Spleen (tissue), 11 donors: ENCODE results near the gene ITGAE. TPM values are rescaled to one million over a fixed set of nuclear protein-coding genes. Genes with fewer than 3 reads are reported as not detected.

Source experiments
- DNase-seq: peaks from one replicate; pipeline ENCODE4 v3.0.0-alpha.2; 2020
- H3K27ac ChIP-seq, 8 donors: fragments of 200-600 bp; sonication (generic) in 7 of 8; 1 replicate in 4 of 8; 2 replicates in 4 of 8; pipeline versions ENCODE4 v1.5.0 to v1.8.0; 2016 to 2021; ENCODE audit warnings: inconsistent platforms in 4 of 8, mild to moderate bottlenecking in 4 of 8, moderate library complexity in 1 of 8
- H3K27me3 ChIP-seq, 7 donors: fragments of 200-600 bp; sonication (generic) in 6 of 7; replicated peaks in 1 of 7; 1 replicate in 4 of 7; 2 replicates in 3 of 7; pipeline versions ENCODE4 v1.5.0 to v1.8.0; 2016 to 2021; ENCODE audit warnings: inconsistent platforms in 3 of 7, mild to moderate bottlenecking in 1 of 7
- H3K36me3 ChIP-seq, 6 donors: fragments of 200-600 bp; sonication (generic) in 5 of 6; 1 replicate in 4 of 6; 2 replicates in 2 of 6; pipeline versions ENCODE4 v1.5.0 to v1.8.0; 2016 to 2021; ENCODE audit warnings: inconsistent platforms in 2 of 6
- H3K4me1 ChIP-seq, 6 donors: fragments of 200-600 bp; sonication (generic) in 5 of 6; 1 replicate in 3 of 6; 2 replicates in 3 of 6; pipeline versions ENCODE4 v1.5.0 to v1.8.0; 2016 to 2021; ENCODE audit warnings: inconsistent platforms in 3 of 6
- H3K4me3 ChIP-seq, 8 donors: fragments of 200-600 bp; sonication (generic) in 7 of 8; 1 replicate in 4 of 8; 2 replicates in 4 of 8; pipeline versions ENCODE4 v1.5.0 to v1.8.0; 2016 to 2021; ENCODE audit warnings: inconsistent platforms in 4 of 8, mild to moderate bottlenecking in 4 of 8, moderate library complexity in 2 of 8
- H3K9me3 ChIP-seq, 8 donors: fragments of 200-600 bp; sonication (generic) in 7 of 8; 1 replicate in 4 of 8; 2 replicates in 4 of 8; pipeline versions ENCODE4 v1.5.0 to v1.8.0; 2016 to 2021; ENCODE audit warnings: inconsistent platforms in 4 of 8
- CTCF ChIP-seq, 11 experiments: fragments of 200-600 bp in 7 of 11; fragments of 450-650 bp in 4 of 11; sonication (generic) in 4 of 11; IDR thresholded peaks in 8 of 11; conservative IDR thresholded peaks in 3 of 11; 1 replicate in 7 of 11; 2 replicates in 4 of 11; pipeline versions ENCODE4 v1.4.0 to v1.8.0; 2016 to 2021; ENCODE audit warnings: antibody characterized with exemption in 11 of 11, inconsistent platforms in 4 of 11, mild to moderate bottlenecking in 1 of 11
- POLR2A ChIP-seq, 3 donors: fragments of 450-650 bp; IDR thresholded peaks; one replicate each; pipeline ENCODE4 v1.5.1; 2017; ENCODE audit warnings: antibody characterized with exemption in 3 of 3, mild to moderate bottlenecking in 1 of 3
- POLR2AphosphoS5 ChIP-seq, 3 donors: sonication (generic); formaldehyde crosslinking; IDR thresholded peaks; one replicate each; pipeline ENCODE4 v1.5.1; 2017; ENCODE audit warnings: antibody characterized with exemption in 3 of 3
- WGBS, 5 donors: extraction: QIAGEN DNeasy Blood & Tissue Kit in 3 of 5; methylation state at CpG; one replicate each; pipeline versions ENCODE4 v1.1.5 to v1.1.7; 2013 to 2018; 5-methylcytosine and 5-hydroxymethylcytosine counted together
- intact Hi-C: fragments of 100-400 bp; cut with DNase I; formaldehyde crosslinking; loops from one replicate; pipeline ENCODE4 v1.15.0; 2023; ENCODE audit warnings: low total_unique reads
- polyA plus RNA-seq, 3 donors: library from polyadenylated mRNA; stranded (reverse); fragments of 200-250 nt; gene quantifications; one replicate each; pipeline ENCODE4 v1.2.1, GENCODE V29; 2013
- total RNA-seq, 7 donors: library from RNA; depleted of rRNA in 3 of 7; stranded (reverse); fragments of >200 nt in 3 of 7; fragmentation: NEBNext Ultra II Directional in 4 of 7; extraction: Animal tissue kit (Norgen Biotek cat#: 25700) in 4 of 7; gene quantifications; one replicate each; pipeline versions ENCODE4 v1.1.0 to v1.2.1, GENCODE V29; 2016 to 2021
- donor health status: healthy with polysubstance abuse.
- donor health status: DM: no; HTN: no; CAD: no; lungs with moderate emphysema.
- donor health status: DM: no; HTN: no; CAD: no.
- donor health status: Bipolar disorder and iron deficiency.
- donor health status: healthy.
- donor health status: DM: no; HTN: no; CAD: no.
- donor health status: DM: yes; HTN: yes; CAD: no.

ITGAE gene
- total and polyA plus RNA-seq, 10 donors: 20.3 to 91.1 (median 28.2) TPM

- Histone ChIP-seq H3K27ac (peak overlapping the region in 6 of 8 donors; percentile 81 to 95 (median 92)), H3K36me3 (peaks cover 0 to 45% (median 19%) of the 10 kb centered on the region in 6 donors)
- WGBS, 5 donors: 33 to 41% (median 38%) methylated on average over 6 of the region's 6 CpGs
Measured at GRCh38 chr17:3722716-3723115, 78.3 kb downstream of the ITGAE start.

GRCh38 chr17:3719265-3719664 lies 81.7 kb downstream of the ITGAE start:
- H3K27me3 ChIP-seq: no peaks in the 10 kb centered on the region
- peak overlapping the region in 5 of 8 donors; percentile 42 to 86 (median 59) for H3K27ac ChIP-seq
- no peaks in the 10 kb centered on the region for H3K9me3 ChIP-seq
- TF ChIP-seq CTCF (IDR thresholded peaks at IDR 0.05 in 8 of 11, conservative IDR thresholded peaks at IDR 0.05 in 3 of 11) (no peak), POLR2AphosphoS5 (IDR thresholded peaks at IDR 0.05) (no peak), POLR2A (IDR thresholded peaks at IDR 0.05) (no peak)
- no peak for DNase-seq
- peaks cover 31 to 90% (median 54%) of the 10 kb centered on the region in 6 donors for H3K4me1 ChIP-seq
- H3K4me3 ChIP-seq: no peak overlapping the region
- peaks cover 0 to 77% (median 52%) of the 10 kb centered on the region in 6 donors for H3K36me3 ChIP-seq
- intact Hi-C loops: no loop called here

More at GRCh38 chr17:3722716-3723115, 78.3 kb downstream of the ITGAE start:
- intact Hi-C loops: no loop called here
- Histone ChIP-seq H3K27me3 (no peaks in the 10 kb centered on the region), H3K9me3 (no peaks in the 10 kb centered on the region), H3K4me1 (peaks cover 35 to 96% (median 77%) of the 10 kb centered on the region in 6 donors), H3K4me3 (peak overlapping the region; percentile 76 to 99 (median 94))
- TF ChIP-seq POLR2AphosphoS5 (IDR thresholded peaks at IDR 0.05) (no peak), CTCF (IDR thresholded peaks at IDR 0.05 in 8 of 11, conservative IDR thresholded peaks at IDR 0.05 in 3 of 11) (no peak)
- no peak for DNase-seq

DNA sequence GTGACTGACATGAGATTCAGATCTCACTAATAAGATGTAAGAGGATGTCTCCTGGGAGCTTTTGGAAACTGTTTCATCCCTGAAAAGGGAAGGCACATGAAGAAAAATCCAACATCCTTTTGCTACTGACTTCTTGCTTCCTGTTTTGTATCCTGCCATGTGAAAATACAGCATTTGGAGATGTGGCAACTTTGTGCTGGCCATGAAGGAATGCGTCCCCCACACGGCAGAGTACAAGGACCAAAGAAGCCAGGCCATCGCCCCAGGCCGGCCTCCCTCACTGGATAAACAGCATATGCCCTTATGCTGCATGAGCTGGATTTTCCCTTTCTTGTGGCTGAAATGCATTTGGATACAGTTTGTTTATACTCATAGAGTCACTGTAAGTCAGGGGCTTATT lies 82.8 kb downstream of the ITGAE start:
- H3K9me3 ChIP-seq: no peaks in the 10 kb centered on the region
- no peak for DNase-seq
- no peak for TF ChIP-seq POLR2A (IDR thresholded peaks at IDR 0.05)
- TF ChIP-seq POLR2AphosphoS5 (IDR thresholded peaks at IDR 0.05): peak in 1 of 3 donors; percentile 13
- TF ChIP-seq CTCF (IDR thresholded peaks at IDR 0.05 in 8 of 11, conservative IDR thresholded peaks at IDR 0.05 in 3 of 11): no peak
- H3K4me1 ChIP-seq: peaks cover 29 to 94% (median 51%) of the 10 kb centered on the region in 6 donors
- peak overlapping the region in 2 of 8 donors; percentile 5 to 48 for H3K27ac ChIP-seq
- H3K36me3 ChIP-seq: peaks cover 0 to 86% (median 59%) of the 10 kb centered on the region in 6 donors
- WGBS, 5 donors: 67 to 93% (median 78%) methylated on average over 4 of the region's 4 CpGs
- H3K4me3 ChIP-seq: no peak overlapping the region
- intact Hi-C loops: no loop called here
- H3K27me3 ChIP-seq: no peaks in the 10 kb centered on the region

GRCh38 chr17:3715296-3715695 lies 85.7 kb downstream of the ITGAE start:
- Histone ChIP-seq H3K36me3 (peaks cover 0 to 87% (median 63%) of the 10 kb centered on the region in 6 donors), H3K27ac (no peak overlapping the region), H3K9me3 (no peaks in the 10 kb centered on the region), H3K27me3 (no peaks in the 10 kb centered on the region), H3K4me1 (peaks cover 23 to 94% (median 49%) of the 10 kb centered on the region in 6 donors), H3K4me3 (no peak overlapping the region)
- 88 to 99% (median 91%) methylated on average over 8 of the region's 8 CpGs for WGBS, 5 donors
- intact Hi-C loops: no loop called here
- TF ChIP-seq POLR2A (IDR thresholded peaks at IDR 0.05): no peak
- TF ChIP-seq POLR2AphosphoS5 (IDR thresholded peaks at IDR 0.05): no peak
- no peak for TF ChIP-seq CTCF (IDR thresholded peaks at IDR 0.05 in 8 of 11, conservative IDR thresholded peaks at IDR 0.05 in 3 of 11)
- no peak for DNase-seq
